IMR-90 (cell line): ENCODE data around the gene CTTN. TPM values are rescaled to one million over a fixed set of nuclear protein-coding genes. Genes with fewer than 3 reads are reported as not detected.

Experiments
- ATAC-seq: fragments of 200-7000 bp; cut with Tn5 transposase; 2 replicates; pipeline ENCODE4 v1.9.1; 2020; ENCODE audit warnings: low read depth, mild to moderate bottlenecking, moderate library complexity
- BruUV-seq: library from RNA; stranded (reverse); fragments of 400-500 nt; replicated peaks from 2 replicates; lab custom pipeline; 2021; lab: Mats Ljungman, UMichigan
- CTCF ChIA-PET: fragments of 300-600 bp; formaldehyde crosslinking; extraction: SDS; loops from one replicate; lab custom pipeline; 2021; ENCODE audit warnings: antibody characterized with exemption; lab: Yijun Ruan, JAX
- POLR2A ChIA-PET: fragments of 300-600 bp; sonication (Branson Sonifier 250); formaldehyde crosslinking; loops from one replicate; lab custom pipeline; 2022; ENCODE audit warnings: antibody characterized with exemption; ENCODE audit not compliant: unreplicated experiment; lab: Charles Lee
- DNase-seq: peaks from one replicate; pipeline ENCODE4 v3.0.0; 2013
- H2AFZ ChIP-seq: replicated peaks from 2 replicates; pipeline ENCODE3; 2013; ENCODE audit warnings: low read length, mild to moderate bottlenecking; ENCODE audit not compliant: poor library complexity
- H2AK5ac ChIP-seq: 2 replicates; pipeline ENCODE4 v1.6.1; 2013; ENCODE audit warnings: low read depth, low read length, inconsistent platforms
- H2AK9ac ChIP-seq: replicated peaks from 2 replicates; pipeline ENCODE3; 2013; ENCODE audit warnings: mild to moderate bottlenecking, low read depth, low read length, moderate library complexity; ENCODE audit not compliant: poor library complexity
- H2BK120ac ChIP-seq: 2 replicates; pipeline ENCODE4 v1.6.1; 2013; ENCODE audit warnings: low read depth, low read length, inconsistent platforms
- H2BK15ac ChIP-seq: 3 replicates; pipeline ENCODE4 v1.6.1; 2013; ENCODE audit warnings: low read depth, low read length, inconsistent platforms
- H2BK20ac ChIP-seq: 2 replicates; pipeline ENCODE4 v1.6.1; 2013; ENCODE audit warnings: low read depth, mild to moderate bottlenecking, inconsistent platforms, low read length, moderate library complexity
- H2BK5ac ChIP-seq: 2 replicates; pipeline ENCODE4 v1.6.1; 2013; ENCODE audit warnings: mild to moderate bottlenecking, low read depth, low read length, inconsistent platforms; ENCODE audit not compliant: poor library complexity, severe bottlenecking
- H3K14ac ChIP-seq: replicated peaks from 2 replicates; pipeline ENCODE4 v1.6.1; 2013; ENCODE audit warnings: low read depth, low read length, inconsistent platforms
- H3K18ac ChIP-seq: 2 replicates; pipeline ENCODE4 v1.6.1; 2013; ENCODE audit warnings: low read depth, low read length, control low read depth
- H3K23ac ChIP-seq: 2 replicates; pipeline ENCODE4 v1.6.1; 2013; ENCODE audit warnings: low read depth, low read length, inconsistent platforms
- H3K27ac ChIP-seq: 2 replicates; pipeline ENCODE4 v1.5.1; 2013; ENCODE audit warnings: mild to moderate bottlenecking, control low read depth, low read length; ENCODE audit not compliant: insufficient read depth
- H3K27me3 ChIP-seq: 2 replicates; pipeline ENCODE4 v1.6.1; 2013; ENCODE audit warnings: low read length; ENCODE audit not compliant: control insufficient read depth, insufficient read depth
- H3K36me3 ChIP-seq: 2 replicates; pipeline ENCODE4 v1.6.1; 2013; ENCODE audit warnings: low read length, mixed read lengths; ENCODE audit not compliant: control insufficient read depth, insufficient read depth
- H3K4ac ChIP-seq: 2 replicates; pipeline ENCODE4 v1.6.1; 2013; ENCODE audit warnings: low read depth, low read length, inconsistent platforms
- H3K4me1 ChIP-seq: 2 replicates; pipeline ENCODE4 v1.6.1; 2013; ENCODE audit warnings: low read length, mixed read lengths; ENCODE audit not compliant: control insufficient read depth, insufficient read depth
- H3K4me2 ChIP-seq: 2 replicates; pipeline ENCODE4 v1.6.1; 2013; ENCODE audit warnings: low read depth, mild to moderate bottlenecking, control low read depth, low read length, moderate library complexity
- H3K4me3 ChIP-seq: 2 replicates; pipeline ENCODE4 v1.5.1; 2013; ENCODE audit warnings: low read depth, mild to moderate bottlenecking, control low read depth, low read length, moderate library complexity; ENCODE audit not compliant: insufficient read depth
- H3K56ac ChIP-seq: 2 replicates; pipeline ENCODE4 v1.6.1; 2013; ENCODE audit warnings: low read length, inconsistent platforms; ENCODE audit not compliant: insufficient read depth; ENCODE audit errors: extremely low read depth
- H3K79me1 ChIP-seq, 2 experiments: 2 replicates each; pipeline ENCODE4 v1.6.1; 2013; ENCODE audit warnings: low read length in 2 of 2, inconsistent platforms in 1 of 2, low read depth in 1 of 2
- H3K9ac ChIP-seq: 2 replicates; pipeline ENCODE4 v1.6.1; 2013; ENCODE audit warnings: low read depth, low read length, control low read depth
- H3K9me1 ChIP-seq: 2 replicates; pipeline ENCODE4 v1.6.1; 2013; ENCODE audit warnings: low read length, inconsistent platforms; ENCODE audit not compliant: insufficient read depth
- H3K9me3 ChIP-seq: 2 replicates; pipeline ENCODE4 v1.6.1; 2013; ENCODE audit warnings: low read length; ENCODE audit not compliant: control insufficient read depth, insufficient read depth
- H4K20me1 ChIP-seq: 2 replicates; pipeline ENCODE4 v1.6.1; 2013; ENCODE audit warnings: low read length, inconsistent platforms; ENCODE audit not compliant: insufficient read depth
- H4K5ac ChIP-seq: 2 replicates; pipeline ENCODE4 v1.6.1; 2013; ENCODE audit warnings: mild to moderate bottlenecking, low read depth, low read length, control low read depth
- H4K8ac ChIP-seq, 2 experiments: 2 replicates each; pipeline ENCODE4 v1.6.1; 2013; ENCODE audit warnings: low read depth in 2 of 2, low read length in 2 of 2, control low read depth in 1 of 2, inconsistent platforms in 1 of 2
- H4K91ac ChIP-seq: 2 replicates; pipeline ENCODE4 v1.6.1; 2013; ENCODE audit warnings: low read depth, low read length, inconsistent platforms; ENCODE audit not compliant: insufficient read depth
- CHD1 ChIP-seq: IDR thresholded peaks from 2 replicates; pipeline ENCODE4 v1.6.1; 2012; ENCODE audit warnings: low read depth, low read length, improper control_type of control experiment
- WGBS, 2 experiments: methylation state at CpG; one replicate each; pipeline versions ENCODE4 v1.1.5 to v1.1.7; 2013; ENCODE audit warnings: missing lambda C conversion rate in 2 of 2; ENCODE audit not compliant: insufficient read length in 1 of 2; ENCODE audit errors: extremely low coverage in 2 of 2; 5-methylcytosine and 5-hydroxymethylcytosine counted together
- dilution Hi-C: fragments of 300-500 bp; cut with HindIII; formaldehyde crosslinking; loops from one replicate; pipeline ENCODE4 v1.14.3; 2018; ENCODE audit warnings: low sequenced_read_pairs; ENCODE audit not compliant: unreplicated experiment
- in situ Hi-C: fragments of 300-500 bp; cut with MboI; formaldehyde crosslinking; loops from 3 replicates; pipeline ENCODE4 v1.14.3; 2019; ENCODE audit warnings: low sequenced_read_pairs, inconsistent platforms, mixed read lengths
- intact Hi-C: fragments of 100-400 bp; cut with micrococcal nuclease; formaldehyde crosslinking; loops from 2 replicates; pipeline ENCODE4 v1.10.0; 2022
- polyA plus RNA-seq, 3 experiments: library from polyadenylated mRNA; depleted of rRNA; stranded (reverse); fragments of >200 nt; gene quantifications; 2 replicates each; pipeline ENCODE4 v1.2.3, GENCODE V29; 2012; ENCODE audit warnings: low replicate concordance in 1 of 3
- total RNA-seq: library from RNA; depleted of rRNA; stranded (reverse); fragments of >200 nt; gene quantifications from 2 replicates; pipeline ENCODE4 v1.2.3, GENCODE V29; 2012; rRNA removed

Gene CTTN
- total and polyA plus RNA-seq, 2 of the 4 experiments (the other 2 are of a cell fraction): 287 to 296 TPM

- dilution Hi-C loops: no loop called here
- Histone ChIP-seq H2BK5ac (no peak overlapping the region), H2AFZ (no peak overlapping the region), H4K20me1 (0 out of 2 replicates have a peak, but pooled peaks cover 3% of the 10 kb centered on the region), H3K9me1 (peaks cover 3% of the 10 kb centered on the region; the same call in 1 of the 2 replicates), H3K36me3 (peaks cover 2% of the 10 kb centered on the region; the same call in 1 of the 2 replicates), H3K14ac (no peak overlapping the region), H2AK9ac (no peak overlapping the region), H3K4me3 (no peak overlapping the region), H3K18ac (no peak overlapping the region), H2BK120ac (no peak overlapping the region), H3K27me3 (no peaks in the 10 kb centered on the region), H2AK5ac (no peak overlapping the region), H4K5ac (no peak overlapping the region), H3K9ac (no peak overlapping the region), H3K23ac (no peak overlapping the region), H4K91ac (no peak overlapping the region), H2BK15ac (no peak overlapping the region), H3K9me3 (peaks cover 6% of the 10 kb centered on the region), H2BK20ac (no peak overlapping the region), H3K4me2 (no peak overlapping the region), H3K27ac (no peak overlapping the region), H3K4ac (no peak overlapping the region), H3K4me1 (peaks cover 7% of the 10 kb centered on the region), H3K79me1 (no peaks in the 10 kb centered on the region), H4K8ac (no peak overlapping the region), H3K56ac (no peak overlapping the region)
- WGBS, 2 experiments: 93% methylated on average over 16 of the region's 22 CpGs; no CpG with 5 or more reads in 1 of the 2 experiments
- DNase-seq (no peak), ATAC-seq (no peak)
- BruUV-seq: no TSS peak
- intact Hi-C loops: no loop called here
- POLR2A ChIA-PET: no interaction called here
- no peak for TF ChIP-seq CHD1
- in situ Hi-C loops: no loop called here
- CTCF ChIA-PET: no interaction called here
Observed at GRCh38 chr11:70486026-70486415, 87.7 kb downstream of the CTTN start.

Other genes starting within 250 kb of the CTTN start
- 44.4 and 47.2 TPM in 2 replicates for gene FADD, start 195.2 kb upstream of the CTTN start, total RNA-seq
- 33.8 and 38.1 TPM in 2 replicates for gene FADD, start 195.2 kb upstream of the CTTN start, polyA plus RNA-seq (2012; rRNA removed)
- 25.6 and 33.9 TPM in 2 replicates for gene PPFIA1, start 127.8 kb upstream of the CTTN start, total RNA-seq
- gene PPFIA1, start 127.8 kb upstream of the CTTN start, polyA plus RNA-seq (2012; rRNA removed): 37.2 and 46.4 TPM in 2 replicates